Cortex of kidney (tissue), 1 donor: ENCODE measurements around the gene TEX50.
"Not testable (repeated sequence)": the region's sequence is repeated elsewhere in the genome, so short reads cannot be mapped to it uniquely, and the experiment has no call there.

ENCODE experiments used
- DNase-seq: peaks from one replicate; lab custom pipeline; 2025; lab: John Stamatoyannopoulos, UW

TEX50 gene

GRCh38 chr1:173663159-173663558 is 28.0 kb downstream of the TEX50 start:
- DNase-seq = no peak

- DNase-seq = no peak
Observed at GRCh38 chr1:173666646-173667045, 31.5 kb downstream of the TEX50 start.

GRCh38 chr1:173669491-173669941 is 34.4 kb downstream of the TEX50 start, which contains the start of gene ANKRD45:
TSS of gene ANKRD45 (minus strand) at chr1:173669851. CDS start at chr1:173659418, 10,433 bp downstream.
- no peak for DNase-seq

- not testable (repeated sequence) for DNase-seq
Observed at GRCh38 chr1:173674496-173674895, 39.4 kb downstream of the TEX50 start.

- DNase-seq = not testable (repeated sequence)
Observed at GRCh38 chr1:173680152-173680551, 45.0 kb downstream of the TEX50 start.

GRCh38 chr1:173682184-173682583 is 47.0 kb downstream of the TEX50 start:
- DNase-seq = no peak

GRCh38 chr1:173683838-173684237 is 48.7 kb downstream of the TEX50 start:
- not testable (repeated sequence) for DNase-seq

GRCh38 chr1:173685121-173685520 is 50.0 kb downstream of the TEX50 start:
- not testable (repeated sequence) for DNase-seq
